ENCODE data around the gene CLOCK. TPM values are rescaled to one million over a fixed set of nuclear protein-coding genes. Genes with fewer than 3 reads are reported as not detected.

The CLOCK gene
- total RNA-seq, 2 experiments from 2014 or later = 1.9 to 9.0 TPM

- H3K79me2 ChIP-seq (ENCODE audit: insufficient read depth, low read depth, low read length) = peaks cover 46% of the 10 kb centered on the region
- CTCF ChIA-PET (ENCODE audit: unreplicated experiment) = interaction anchor here (0.5 to 1.0 kb wide), 2 partner anchors 50 to 150 kb away, joined by 3 read pairs; no protein-coding TSS in a partner anchor
Measured at GRCh38 chr4:55395529-55396307, 151.0 kb downstream of the CLOCK start, which contains the start of gene TMEM165. TSS of gene TMEM165 (plus strand) at chr4:55395957. CDS start at chr4:55396190, 233 bp downstream.

GRCh38 chr4:55395218-55395528 lies 151.5 kb downstream of the CLOCK start:
- ChIA-PET POLR2A (interaction anchor here (1.0 to 3.4 kb wide), 17 partner anchors 9 to 1040 kb away, joined by 3 to 25 read pairs (median 4); partner anchors contain the start of genes CLOCK, PPAT and SRD5A3), CTCF (ENCODE audit: unreplicated experiment) (interaction anchor here (0.5 to 1.0 kb wide), 2 partner anchors 50 to 151 kb away, joined by 3 read pairs; no protein-coding TSS in a partner anchor)
- TF ChIP-seq EZH2phosphoT487 (IDR thresholded peaks at IDR 0.05; ENCODE audit: borderline replicate concordance, low read depth, low read length) (no peak), CTCF (conservative IDR thresholded peaks at IDR 0.05; ENCODE audit: low read length) (peak; percentile 46; the same call in 1 of the 2 replicates)
- Histone ChIP-seq H3K9me3 (ENCODE audit: low read length) (no peaks in the 10 kb centered on the region), H3K27ac (ENCODE audit: low read depth, low read length, poor library complexity, severe bottlenecking) (peak overlapping the region; percentile 81), H3K36me3 (ENCODE audit: insufficient read depth, low read length) (peaks cover 34% of the 10 kb centered on the region), H3K4me3 (ENCODE audit: low read depth, low read length, poor library complexity, severe bottlenecking) (peak overlapping the region; percentile 99), H3K4me2 (ENCODE audit: low read length) (peak overlapping the region; percentile 97), H3K79me2 (ENCODE audit: insufficient read depth, low read depth, low read length) (peaks cover 41% of the 10 kb centered on the region), H3K4me1 (ENCODE audit: insufficient read depth, low read length, poor library complexity, severe bottlenecking) (peaks cover 37% of the 10 kb centered on the region), H4K20me1 (ENCODE audit: insufficient read depth, low read length) (peaks cover 27% of the 10 kb centered on the region), H2AFZ (ENCODE audit: low read length) (peak overlapping the region; percentile 92), H3K9me2 (ENCODE audit: insufficient read depth, low read length) (no peaks in the 10 kb centered on the region)
- intact Hi-C loops (cut with micrococcal nuclease; ENCODE audit: unreplicated experiment) = loop anchor here (1.0 to 10.0 kb wide), 4 partner anchors 49 to 1040 kb away; partner anchors contain the start of genes PAICS, PPAT and SRD5A3
- BruUV-seq (replicated peaks) = TSS peak; percentile 93
- DNase-seq (ENCODE audit: low spot score) = no peak

More at GRCh38 chr4:55395529-55396307, 151.0 kb downstream of the CLOCK start, which contains the start of gene TMEM165:
- TF ChIP-seq CTCF (conservative IDR thresholded peaks at IDR 0.05; ENCODE audit: low read length) (no peak), EZH2phosphoT487 (IDR thresholded peaks at IDR 0.05; ENCODE audit: borderline replicate concordance, low read depth, low read length) (no peak)
- Histone ChIP-seq H3K27ac (ENCODE audit: low read depth, low read length, poor library complexity, severe bottlenecking) (peak within 1 kb of the TSS; percentile 81), H3K4me1 (ENCODE audit: insufficient read depth, low read length, poor library complexity, severe bottlenecking) (peaks cover 37% of the 10 kb centered on the region), H2AFZ (ENCODE audit: low read length) (peak within 1 kb of the TSS; percentile 92), H4K20me1 (ENCODE audit: insufficient read depth, low read length) (peaks cover 27% of the 10 kb centered on the region), H3K9me3 (ENCODE audit: low read length) (no peaks in the 10 kb centered on the region), H3K9me2 (ENCODE audit: insufficient read depth, low read length) (no peaks in the 10 kb centered on the region), H3K4me2 (ENCODE audit: low read length) (peak within 1 kb of the TSS; percentile 97), H3K4me3 (ENCODE audit: low read depth, low read length, poor library complexity, severe bottlenecking) (peak within 1 kb of the TSS; percentile 99), H3K36me3 (ENCODE audit: insufficient read depth, low read length) (peaks cover 38% of the 10 kb centered on the region)
- intact Hi-C loops (cut with micrococcal nuclease; ENCODE audit: unreplicated experiment) = loop anchor here (1.0 to 10.0 kb wide), 4 partner anchors 49 to 1039 kb away; partner anchors contain the start of genes PAICS, PPAT and SRD5A3
- POLR2A ChIA-PET = interaction anchor here (0.6 to 3.4 kb wide), 18 partner anchors 9 to 1040 kb away, joined by 3 to 25 read pairs (median 4); partner anchors contain the start of genes CLOCK, PPAT and SRD5A3
- DNase-seq (ENCODE audit: low spot score) = peak; percentile 91
- no TSS peak for BruUV-seq (replicated peaks)

Data from OCI-LY7 (cell line).